Lung microvascular endothelial cell (primary cell): ENCODE data around the gene AHNAK2. TPM values are rescaled to one million over a fixed set of nuclear protein-coding genes. Genes with fewer than 3 reads are reported as not detected.
A peak's percentile ranks its signal among the peaks of the same experiment; 100 is the strongest.
"Not testable (repeated sequence)": the region's sequence is repeated elsewhere in the genome, so short reads cannot be mapped to it uniquely, and the experiment has no call there.

ENCODE experiments used
- DNase-seq, 2 donors: peaks; one replicate each; pipeline versions ENCODE4 v3.0.0 to v3.0.0-alpha.2; 2010; ENCODE audit warnings: low read depth in 2 of 2
- total RNA-seq: library from RNA; depleted of rRNA; stranded (reverse); fragments of >200 nt; gene quantifications from 2 replicates; pipeline ENCODE4 v1.2.1, GENCODE V29; 2014

The AHNAK2 gene
- total RNA-seq, 1 donor from 2014 or later = 6.0 TPM

- DNase-seq = no peak
These were observed 77.3 kb downstream of the AHNAK2 start for GRCh38 chr14:104900639-104901512.

GRCh38 chr14:104899781-104900180 is 78.4 kb downstream of the AHNAK2 start:
- DNase-seq = no peak

- DNase-seq = no peak
These were observed 79.2 kb downstream of the AHNAK2 start for GRCh38 chr14:104898870-104899510.

- no peak for DNase-seq
These were observed 80.0 kb downstream of the AHNAK2 start for GRCh38 chr14:104898195-104898558.

- peak in 1 of 2 donors; percentile 1 for DNase-seq
These were observed 80.6 kb downstream of the AHNAK2 start for GRCh38 chr14:104897330-104898194.

GRCh38 chr14:104895786-104896661 is 82.2 kb downstream of the AHNAK2 start:
- peak; percentile 21 to 36 for DNase-seq

- no peak for DNase-seq
These were observed 82.9 kb downstream of the AHNAK2 start for GRCh38 chr14:104895207-104895785.

- DNase-seq = peak in 1 of 2 donors; percentile 36
These were observed 83.6 kb downstream of the AHNAK2 start for GRCh38 chr14:104894331-104895206.

- DNase-seq = no peak
These were observed 84.6 kb downstream of the AHNAK2 start for GRCh38 chr14:104893435-104894207.

- DNase-seq = no peak
These were observed 85.4 kb downstream of the AHNAK2 start for GRCh38 chr14:104892531-104893434.

- DNase-seq = no peak
These were observed 86.3 kb downstream of the AHNAK2 start for GRCh38 chr14:104891664-104892530.

GRCh38 chr14:104891121-104891551 is 87.0 kb downstream of the AHNAK2 start:
- no peak for DNase-seq

- not testable (repeated sequence) for DNase-seq
These were observed 87.9 kb downstream of the AHNAK2 start for GRCh38 chr14:104890292-104890691.

GRCh38 chr14:104889375-104889757 is 88.8 kb downstream of the AHNAK2 start:
- DNase-seq = no peak

GRCh38 chr14:104888489-104889374 is 89.4 kb downstream of the AHNAK2 start:
- no peak for DNase-seq
